ENCODE results near the gene RPL9. TPM values are rescaled to one million over a fixed set of nuclear protein-coding genes. Genes with fewer than 3 reads are reported as not detected.
"Not testable (repeated sequence)": the region's sequence is repeated elsewhere in the genome, so short reads cannot be mapped to it uniquely, and the experiment has no call there.

Gene RPL9
- total RNA-seq (1,000 to 10,000 TPM; 1,792 to 2,385 TPM), polyA plus RNA-seq (ENCODE audit: insufficient read length in 2 of 2) (100 to 1,000 TPM; 706 to 733 TPM)
- long read RNA-seq, donor 1, transcript RPL9-203 (7 exons, 1,127 nt) = minor isoform, 34 of 350 reads
- long read RNA-seq, donor 1, transcript RPL9-209 (5 exons, 1,028 nt) = minor isoform, 17 of 350 reads
- long read RNA-seq, donor 1, transcript RPL9-214 (8 exons, 2,354 nt) = major isoform, 171 of 350 reads
- long read RNA-seq, donor 1, transcript RPL9-213 (4 exons, 973 nt) = minor isoform, 25 of 350 reads
- long read RNA-seq, donor 1, partial matches to known transcripts = 62 of 350 reads
- long read RNA-seq, donor 1, other reads (novel, unspliced or antisense) = 24 of 350 reads
- long read RNA-seq, donor 2, transcript RPL9-214 (8 exons, 2,354 nt) = major isoform, 62 of 101 reads
- long read RNA-seq, donor 2, transcript RPL9-203 (7 exons, 1,127 nt) = minor isoform, 9 of 101 reads
- long read RNA-seq, donor 2, transcript RPL9-213 (4 exons, 973 nt) = minor isoform, 5 of 101 reads
- long read RNA-seq, donor 2, transcript RPL9-209 (5 exons, 1,028 nt) = minor isoform, 9 of 101 reads
- long read RNA-seq, donor 2, partial matches to known transcripts = 5 of 101 reads
- long read RNA-seq, donor 2, other reads (novel, unspliced or antisense) = 6 of 101 reads
- long read RNA-seq, donor 3, transcript RPL9-209 (5 exons, 1,028 nt) = minor isoform, 6 of 133 reads
- long read RNA-seq, donor 3, transcript RPL9-203 (7 exons, 1,127 nt) = minor isoform, 17 of 133 reads
- long read RNA-seq, donor 3, transcript RPL9-214 (8 exons, 2,354 nt) = major isoform, 93 of 133 reads
- long read RNA-seq, donor 3, partial matches to known transcripts = 0 of 133 reads
- long read RNA-seq, donor 3, other reads (novel, unspliced or antisense) = 7 of 133 reads
- long read RNA-seq, donor 4, transcript RPL9-203 (7 exons, 1,127 nt) = minor isoform, 159 of 1,744 reads
- long read RNA-seq, donor 4, transcript RPL9-212 (3 exons, 584 nt) = minor isoform, 41 of 1,744 reads
- long read RNA-seq, donor 4, transcript RPL9-209 (5 exons, 1,028 nt) = minor isoform, 47 of 1,744 reads
- long read RNA-seq, donor 4, transcript RPL9-214 (8 exons, 2,354 nt) = major isoform, 997 of 1,744 reads
- long read RNA-seq, donor 4, partial matches to known transcripts = 276 of 1,744 reads
- long read RNA-seq, donor 4, other reads (novel, unspliced or antisense) = 146 of 1,744 reads

GRCh38 chr4:39458505-39459300 is at the start of gene RPL9, which contains the start of gene LIAS:
Gene RPL9, minus strand, starts transcription at chr4:39458922. Its CDS starts 483 bp downstream, at chr4:39458439.
Gene LIAS, plus strand, starts transcription at chr4:39459056. Its CDS starts 62 bp downstream, at chr4:39459118.
- Histone ChIP-seq H3K4me1 (ENCODE audit: control insufficient read depth, insufficient read depth, low read length) (peaks cover 15% of the 10 kb centered on the region), H3K4me3 (ENCODE audit: low read depth, low read length) (peak within 1 kb of the TSS; percentile 99), H3K27me3 (ENCODE audit: control insufficient read depth, insufficient read depth, low read length) (no peaks in the 10 kb centered on the region), H3K27ac (ENCODE audit: low read depth, low read length) (peak within 1 kb of the TSS; percentile 99), H3K9me3 (ENCODE audit: control insufficient read depth, insufficient read depth, low read length) (no peaks in the 10 kb centered on the region), H3K36me3 (ENCODE audit: control insufficient read depth, insufficient read depth, low read length) (peaks cover 23% of the 10 kb centered on the region)
- WGBS (ENCODE audit: insufficient coverage) = 0% methylated on average over 49 of the region's 55 CpGs
- peak; percentile 96 to 99 (median 98) for DNase-seq (ENCODE audit: low read depth in 4 of 6, low spot score in 6 of 6)

- no peak overlapping the region for H3K4me3 ChIP-seq (ENCODE audit: low read depth, low read length)
- no peak overlapping the region for H3K27ac ChIP-seq (ENCODE audit: low read depth, low read length)
- no peaks in the 10 kb centered on the region for H3K9me3 ChIP-seq (ENCODE audit: control insufficient read depth, insufficient read depth, low read length)
- DNase-seq (ENCODE audit: low read depth in 4 of 6, low spot score in 6 of 6) = no peak
- WGBS (ENCODE audit: insufficient coverage) = 100% methylated on average over 1 of the region's 1 CpG
- H3K27me3 ChIP-seq (ENCODE audit: control insufficient read depth, insufficient read depth, low read length) = no peaks in the 10 kb centered on the region
- H3K4me1 ChIP-seq (ENCODE audit: control insufficient read depth, insufficient read depth, low read length) = no peaks in the 10 kb centered on the region
- H3K36me3 ChIP-seq (ENCODE audit: control insufficient read depth, insufficient read depth, low read length) = peaks cover 56% of the 10 kb centered on the region
These were observed 46.9 kb upstream of the RPL9 start for GRCh38 chr4:39505581-39505980.

- no peaks in the 10 kb centered on the region for H3K4me1 ChIP-seq (ENCODE audit: control insufficient read depth, insufficient read depth, low read length)
- WGBS (ENCODE audit: insufficient coverage) = 100% methylated on average over 1 of the region's 2 CpGs
- no peak overlapping the region for H3K27ac ChIP-seq (ENCODE audit: low read depth, low read length)
- no peak overlapping the region for H3K4me3 ChIP-seq (ENCODE audit: low read depth, low read length)
- no peaks in the 10 kb centered on the region for H3K27me3 ChIP-seq (ENCODE audit: control insufficient read depth, insufficient read depth, low read length)
- H3K9me3 ChIP-seq (ENCODE audit: control insufficient read depth, insufficient read depth, low read length) = no peaks in the 10 kb centered on the region
- DNase-seq (ENCODE audit: low read depth in 4 of 6, low spot score in 6 of 6) = no peak
- peaks cover 60% of the 10 kb centered on the region for H3K36me3 ChIP-seq (ENCODE audit: control insufficient read depth, insufficient read depth, low read length)
These were observed 45.8 kb upstream of the RPL9 start for GRCh38 chr4:39504538-39504937.

GRCh38 chr4:39502664-39503035 is 43.9 kb upstream of the RPL9 start:
- not testable (repeated sequence) for H3K27ac ChIP-seq (ENCODE audit: low read depth, low read length); DNase-seq (ENCODE audit: low read depth in 4 of 6, low spot score in 6 of 6); H3K4me1 ChIP-seq (ENCODE audit: control insufficient read depth, insufficient read depth, low read length); H3K9me3 ChIP-seq (ENCODE audit: control insufficient read depth, insufficient read depth, low read length); H3K27me3 ChIP-seq (ENCODE audit: control insufficient read depth, insufficient read depth, low read length); H3K4me3 ChIP-seq (ENCODE audit: low read depth, low read length)
- H3K36me3 ChIP-seq (ENCODE audit: control insufficient read depth, insufficient read depth, low read length) = peaks cover 52% of the 10 kb centered on the region
- WGBS (ENCODE audit: insufficient coverage) = 96% methylated on average over 4 of the region's 4 CpGs

GRCh38 chr4:39502019-39502663 is 43.4 kb upstream of the RPL9 start:
- Histone ChIP-seq H3K27ac (ENCODE audit: low read depth, low read length) (no peak overlapping the region), H3K4me3 (ENCODE audit: low read depth, low read length) (no peak overlapping the region), H3K9me3 (ENCODE audit: control insufficient read depth, insufficient read depth, low read length) (no peaks in the 10 kb centered on the region), H3K27me3 (ENCODE audit: control insufficient read depth, insufficient read depth, low read length) (no peaks in the 10 kb centered on the region), H3K4me1 (ENCODE audit: control insufficient read depth, insufficient read depth, low read length) (no peaks in the 10 kb centered on the region), H3K36me3 (ENCODE audit: control insufficient read depth, insufficient read depth, low read length) (peaks cover 50% of the 10 kb centered on the region)
- no peak for DNase-seq (ENCODE audit: low read depth in 4 of 6, low spot score in 6 of 6)

- Histone ChIP-seq H3K9me3 (ENCODE audit: control insufficient read depth, insufficient read depth, low read length) (no peaks in the 10 kb centered on the region), H3K36me3 (ENCODE audit: control insufficient read depth, insufficient read depth, low read length) (peaks cover 32% of the 10 kb centered on the region), H3K4me3 (ENCODE audit: low read depth, low read length) (no peak overlapping the region), H3K27me3 (ENCODE audit: control insufficient read depth, insufficient read depth, low read length) (no peaks in the 10 kb centered on the region), H3K4me1 (ENCODE audit: control insufficient read depth, insufficient read depth, low read length) (no peaks in the 10 kb centered on the region), H3K27ac (ENCODE audit: low read depth, low read length) (no peak overlapping the region)
- no peak for DNase-seq (ENCODE audit: low read depth in 4 of 6, low spot score in 6 of 6)
These were observed 40.0 kb upstream of the RPL9 start for GRCh38 chr4:39498727-39499020.

- Histone ChIP-seq H3K9me3 (ENCODE audit: control insufficient read depth, insufficient read depth, low read length) (no peaks in the 10 kb centered on the region), H3K4me1 (ENCODE audit: control insufficient read depth, insufficient read depth, low read length) (no peaks in the 10 kb centered on the region), H3K27ac (ENCODE audit: low read depth, low read length) (no peak overlapping the region), H3K27me3 (ENCODE audit: control insufficient read depth, insufficient read depth, low read length) (no peaks in the 10 kb centered on the region), H3K4me3 (ENCODE audit: low read depth, low read length) (no peak overlapping the region), H3K36me3 (ENCODE audit: control insufficient read depth, insufficient read depth, low read length) (peaks cover 27% of the 10 kb centered on the region)
- DNase-seq (ENCODE audit: low read depth in 4 of 6, low spot score in 6 of 6) = no peak
- WGBS (ENCODE audit: insufficient coverage) = no CpG with 5 or more reads among the region's 1 CpG
These were observed 39.4 kb upstream of the RPL9 start for GRCh38 chr4:39497909-39498726.

GRCh38 chr4:39495446-39496213 is 36.9 kb upstream of the RPL9 start:
- Histone ChIP-seq H3K27me3 (ENCODE audit: control insufficient read depth, insufficient read depth, low read length) (no peaks in the 10 kb centered on the region), H3K27ac (ENCODE audit: low read depth, low read length) (no peak overlapping the region), H3K4me1 (ENCODE audit: control insufficient read depth, insufficient read depth, low read length) (no peaks in the 10 kb centered on the region), H3K36me3 (ENCODE audit: control insufficient read depth, insufficient read depth, low read length) (peaks cover 9% of the 10 kb centered on the region), H3K4me3 (ENCODE audit: low read depth, low read length) (no peak overlapping the region), H3K9me3 (ENCODE audit: control insufficient read depth, insufficient read depth, low read length) (no peaks in the 10 kb centered on the region)
- WGBS (ENCODE audit: insufficient coverage) = 89% methylated on average over 1 of the region's 4 CpGs
- no peak for DNase-seq (ENCODE audit: low read depth in 4 of 6, low spot score in 6 of 6)
